Suppressor macrophage treated with lipopolysaccharide for 1 hour (primary cell): Measurements from ENCODE around the gene SSTR3.
"Not testable (repeated sequence)": the region's sequence is repeated elsewhere in the genome, so short reads cannot be mapped to it uniquely, and the experiment has no call there.

ENCODE experiments used
- DNase-seq, 3 donors: peaks; one replicate each; pipeline ENCODE4 v3.0.0-alpha.2; 2020 to 2022

Gene SSTR3

DNA sequence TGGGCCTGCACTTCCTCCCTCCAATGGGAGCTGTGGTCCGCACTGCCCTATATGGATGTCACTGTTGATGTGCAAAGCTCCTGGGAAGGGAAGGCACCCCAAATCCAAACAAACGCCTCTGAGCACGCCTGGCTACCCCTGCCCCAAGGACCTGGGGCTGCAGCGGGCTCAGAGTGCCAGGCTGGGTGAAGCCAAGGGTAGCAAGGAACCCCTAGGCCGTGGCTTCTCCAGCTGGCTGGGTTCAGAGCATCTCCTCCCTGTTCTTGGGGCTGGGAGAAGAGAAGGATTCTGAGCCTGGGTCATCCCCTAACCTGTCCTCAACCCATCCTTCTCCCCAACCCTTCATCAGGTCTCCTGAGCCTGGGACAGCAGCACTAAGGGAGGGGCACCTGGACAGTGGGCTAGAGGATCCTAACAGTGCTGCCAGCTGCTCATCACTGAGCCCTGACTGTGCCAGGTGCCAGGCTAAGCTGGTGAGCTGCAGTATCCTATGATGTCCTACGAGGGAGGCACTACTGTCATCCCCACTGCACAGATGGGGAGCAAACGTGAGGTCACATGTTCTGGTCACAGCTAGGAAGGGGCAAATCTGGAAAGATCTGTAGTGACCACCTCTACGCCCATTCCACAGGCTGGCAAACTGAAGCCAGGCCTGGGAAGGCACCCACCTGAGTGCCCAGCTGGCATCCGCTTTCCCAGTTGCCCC is 3.0 kb downstream of the SSTR3 start:
- DNase-seq, result no peak

DNA sequence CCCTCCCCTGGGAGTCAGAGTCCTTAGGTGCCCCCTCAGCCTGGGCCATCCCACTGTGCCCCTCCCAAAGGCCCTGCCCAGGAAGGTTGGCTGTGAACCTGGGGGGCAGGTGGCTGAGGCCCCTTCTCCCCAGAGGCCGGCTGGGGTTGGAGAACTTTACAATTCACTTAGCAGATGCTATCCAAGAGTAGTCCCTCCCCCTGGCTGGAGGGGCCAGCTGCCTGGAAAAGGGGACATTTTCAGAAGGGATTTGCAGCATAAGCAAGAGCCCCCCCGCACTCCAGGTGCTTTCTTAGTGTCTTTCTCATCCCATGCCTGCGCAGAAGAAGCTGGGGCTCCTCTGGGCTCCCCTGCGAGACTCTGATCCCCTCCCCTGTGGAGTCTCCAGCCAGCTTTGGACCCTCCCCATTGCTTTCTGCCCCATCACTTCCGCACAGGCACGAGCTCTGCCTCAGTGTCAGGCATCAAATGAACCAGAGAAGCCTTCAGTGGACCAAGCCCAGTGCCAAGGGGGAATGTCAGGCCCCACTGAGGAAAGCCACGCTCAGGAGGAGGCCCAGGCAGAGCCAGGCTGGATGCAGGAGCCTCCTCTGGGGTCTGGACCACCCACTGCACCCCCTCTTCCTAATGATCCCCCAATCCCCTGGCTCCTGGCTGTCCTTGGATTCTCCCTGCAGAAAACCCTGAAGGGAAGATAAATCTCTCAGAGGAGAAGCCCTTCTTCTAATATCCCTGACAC is 3.7 kb downstream of the SSTR3 start:
- no peak for DNase-seq

DNA sequence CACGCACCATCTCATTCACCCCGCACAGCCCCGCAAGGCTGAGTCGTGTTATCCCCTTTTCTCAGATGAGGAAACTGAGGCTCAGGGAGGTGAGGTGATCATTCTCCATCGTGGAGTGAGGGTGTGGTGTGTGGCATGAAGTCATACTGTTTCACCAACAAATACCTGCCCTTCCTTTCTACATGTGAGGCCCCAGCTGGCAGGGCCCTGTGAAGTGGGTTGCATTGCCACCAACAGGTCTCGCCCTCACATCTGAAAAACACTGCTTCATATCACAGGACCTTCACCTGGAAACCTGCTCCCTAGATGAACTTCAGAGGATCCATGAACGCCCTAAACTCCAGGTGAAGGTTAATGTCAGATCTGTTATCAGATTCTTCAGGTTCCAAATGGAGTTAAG is 4.3 kb downstream of the SSTR3 start:
- no peak for DNase-seq

GRCh38 chr22:37206841-37207821 is 5.1 kb downstream of the SSTR3 start:
- no peak for DNase-seq

- DNase-seq, result no peak
These were observed 6.0 kb downstream of the SSTR3 start for GRCh38 chr22:37206118-37206840.

DNA sequence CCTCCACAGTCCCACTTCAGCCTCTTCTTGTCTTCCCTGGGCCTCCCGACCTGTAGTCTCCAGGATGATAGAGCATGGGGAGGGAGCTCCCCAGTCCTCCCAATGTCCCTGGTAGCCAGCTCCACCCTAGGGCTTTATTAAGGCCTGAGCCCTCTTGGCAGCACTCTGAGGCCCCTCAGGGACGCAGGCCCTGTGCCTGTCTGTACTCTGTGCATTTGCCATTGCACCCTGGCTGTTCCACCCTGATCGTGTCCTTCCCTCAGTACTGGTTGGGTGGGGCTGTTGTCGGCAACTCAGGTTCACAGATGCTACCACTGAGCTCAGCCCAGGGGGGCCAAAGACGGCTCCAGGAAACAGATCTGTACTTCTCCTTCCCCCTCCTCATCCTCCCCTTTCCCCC is 7.2 kb downstream of the SSTR3 start:
- DNase-seq, result no peak

DNA sequence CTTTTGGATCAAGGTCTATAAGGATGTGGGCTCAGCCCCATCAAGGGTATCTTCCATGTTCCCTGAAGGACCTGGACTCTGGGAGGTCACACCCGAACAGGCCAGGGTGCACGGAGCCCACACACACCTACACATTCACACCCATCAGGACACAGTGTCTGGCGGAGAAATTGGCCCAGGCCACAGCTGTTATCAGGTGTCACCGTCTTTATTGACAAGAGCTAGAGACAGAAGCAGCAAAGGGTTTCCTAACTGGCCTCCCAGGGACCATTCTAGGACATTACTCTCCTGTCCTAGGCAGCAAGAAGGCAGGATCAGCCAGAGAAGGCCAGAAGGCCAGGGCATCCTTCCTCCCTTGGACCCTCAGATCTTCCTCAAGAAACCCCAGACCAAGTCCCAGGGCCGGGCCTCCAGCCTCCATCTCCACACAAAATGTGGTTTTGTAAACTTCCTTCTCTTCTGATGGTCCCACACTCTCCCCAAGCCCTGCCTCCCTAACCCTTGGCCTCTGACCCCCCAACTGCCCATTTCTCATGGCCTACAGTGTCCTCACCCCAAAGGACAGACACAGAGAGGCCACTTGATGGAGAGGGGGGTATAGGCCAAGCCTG is 8.1 kb downstream of the SSTR3 start:
- DNase-seq, result no peak

DNA sequence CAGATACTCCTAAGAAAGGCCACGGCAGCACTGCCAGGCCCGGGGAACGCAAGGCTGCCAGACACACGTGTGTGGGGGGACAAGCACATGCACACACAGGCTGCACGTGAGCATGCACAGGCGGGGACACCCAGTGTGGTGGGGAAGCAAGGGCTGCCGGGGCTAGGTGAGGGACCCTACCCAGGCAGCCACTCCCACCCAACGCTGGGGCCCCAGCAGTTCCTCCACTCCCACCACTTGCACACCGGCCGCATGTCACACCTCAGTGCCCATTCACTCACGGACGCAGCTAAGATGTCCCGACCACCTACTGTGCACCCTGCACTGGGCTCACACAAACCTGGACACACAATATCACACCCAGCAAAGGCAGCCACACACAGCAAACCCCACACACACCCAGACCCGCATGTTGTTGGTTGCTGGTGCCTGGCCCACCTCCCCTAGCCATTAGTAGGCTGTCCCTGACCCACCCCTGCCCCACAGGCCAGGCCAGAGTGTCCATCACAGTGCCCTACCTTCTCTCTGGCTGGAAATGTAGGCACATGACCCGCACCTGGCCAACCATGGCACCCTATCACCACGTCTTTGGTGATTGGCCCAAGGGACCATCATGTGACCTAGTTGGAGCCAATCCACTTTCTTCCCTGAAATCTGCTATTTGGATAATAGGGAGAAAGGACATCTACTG is 8.8 kb downstream of the SSTR3 start:
- no peak for DNase-seq

- no peak for DNase-seq
These were observed 9.6 kb downstream of the SSTR3 start for GRCh38 chr22:37202716-37203115.

DNA sequence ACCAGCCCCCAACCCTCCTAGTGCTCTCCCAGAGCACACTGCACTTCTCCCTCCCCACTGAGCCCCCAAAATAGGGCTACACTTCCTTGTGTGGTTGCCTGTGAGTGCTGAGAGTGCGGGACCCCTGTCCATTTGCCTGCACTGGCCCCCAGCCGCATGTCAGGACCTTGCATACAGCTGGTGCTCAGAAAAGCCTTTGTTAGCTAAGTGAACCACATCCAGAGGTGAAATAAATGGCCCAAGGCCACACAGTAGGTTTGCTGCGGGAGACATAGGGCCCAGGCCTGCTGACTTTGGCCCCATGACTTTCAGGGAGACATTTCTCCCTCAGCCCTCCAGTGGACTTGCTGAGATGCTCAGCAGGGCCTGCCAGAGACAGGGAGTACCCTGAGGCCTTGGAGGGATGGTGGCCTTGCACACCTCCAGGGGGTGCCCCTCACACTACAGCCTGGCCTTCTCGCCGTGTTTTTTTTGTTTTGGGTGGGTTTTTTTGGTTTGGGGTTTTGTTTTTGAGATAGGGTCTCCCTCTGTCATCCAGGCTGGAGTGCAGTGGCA is 10.2 kb downstream of the SSTR3 start:
- no peak for DNase-seq

DNA sequence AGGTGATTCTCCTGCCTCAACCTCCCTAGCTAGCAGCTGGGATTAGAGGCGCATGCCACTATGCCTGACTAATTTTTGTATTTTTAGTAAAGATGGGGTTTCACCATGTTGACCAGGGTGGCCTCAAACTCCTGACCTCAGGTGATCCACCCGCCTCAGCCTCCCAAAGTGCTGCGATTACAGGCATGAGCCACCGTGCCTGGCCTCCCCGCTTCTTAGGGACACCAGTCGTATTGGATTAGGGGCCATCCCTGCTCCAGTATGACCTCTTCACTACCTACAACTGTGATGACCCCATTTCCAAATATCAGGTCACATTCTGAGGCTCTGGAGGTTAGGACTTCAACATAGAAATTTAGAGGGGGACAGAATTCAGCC is 10.8 kb downstream of the SSTR3 start:
- not testable (repeated sequence) for DNase-seq

- DNase-seq, result no peak
These were observed 12.5 kb downstream of the SSTR3 start for GRCh38 chr22:37199760-37200108.

- peak; percentile 99 for DNase-seq
These were observed 13.0 kb downstream of the SSTR3 start for GRCh38 chr22:37199103-37199759.

DNA sequence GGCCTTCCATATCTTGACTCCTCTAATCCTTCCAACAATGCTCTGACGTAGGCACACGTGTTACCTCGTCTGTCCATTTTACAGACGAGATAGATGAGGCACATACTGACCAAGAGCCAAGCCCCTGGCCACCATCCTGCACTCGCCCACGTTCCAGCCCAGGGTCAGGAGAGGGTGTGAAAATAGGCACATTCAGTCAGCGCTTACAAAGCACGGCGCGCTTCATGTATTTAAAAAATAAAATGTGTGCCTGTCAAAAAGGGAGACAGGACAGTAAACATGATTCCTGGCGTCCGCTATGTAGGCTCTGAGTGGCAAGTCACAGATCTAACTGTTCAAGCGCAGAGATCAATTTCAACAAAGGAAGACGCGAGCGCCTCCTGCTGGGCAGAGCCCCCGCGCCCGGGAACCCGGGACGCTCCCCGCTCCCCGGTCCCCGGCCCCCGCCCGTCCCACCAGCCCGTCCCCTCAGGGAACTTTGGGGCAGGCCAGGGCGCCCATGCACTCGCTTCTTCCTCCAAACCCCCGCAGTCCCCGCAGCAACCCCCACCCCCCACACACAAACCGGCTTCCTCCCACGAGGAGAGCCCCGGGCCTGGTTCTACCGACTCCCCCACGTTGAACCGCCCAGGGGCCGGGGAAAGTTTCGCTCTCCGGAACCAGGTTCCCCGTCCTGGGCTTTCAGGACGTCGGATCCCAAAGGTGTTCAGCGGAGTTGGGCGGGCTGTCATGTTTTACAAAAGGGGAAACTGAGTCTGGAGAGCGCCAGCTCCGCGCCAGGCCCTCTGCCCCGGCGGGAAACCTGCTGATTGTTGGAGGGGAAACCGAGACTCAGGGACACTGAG is 13.8 kb downstream of the SSTR3 start:
- peak; percentile 85 to 94 (median 90) for DNase-seq

GRCh38 chr22:37197451-37198257 is 14.6 kb downstream of the SSTR3 start:
- no peak for DNase-seq

DNA sequence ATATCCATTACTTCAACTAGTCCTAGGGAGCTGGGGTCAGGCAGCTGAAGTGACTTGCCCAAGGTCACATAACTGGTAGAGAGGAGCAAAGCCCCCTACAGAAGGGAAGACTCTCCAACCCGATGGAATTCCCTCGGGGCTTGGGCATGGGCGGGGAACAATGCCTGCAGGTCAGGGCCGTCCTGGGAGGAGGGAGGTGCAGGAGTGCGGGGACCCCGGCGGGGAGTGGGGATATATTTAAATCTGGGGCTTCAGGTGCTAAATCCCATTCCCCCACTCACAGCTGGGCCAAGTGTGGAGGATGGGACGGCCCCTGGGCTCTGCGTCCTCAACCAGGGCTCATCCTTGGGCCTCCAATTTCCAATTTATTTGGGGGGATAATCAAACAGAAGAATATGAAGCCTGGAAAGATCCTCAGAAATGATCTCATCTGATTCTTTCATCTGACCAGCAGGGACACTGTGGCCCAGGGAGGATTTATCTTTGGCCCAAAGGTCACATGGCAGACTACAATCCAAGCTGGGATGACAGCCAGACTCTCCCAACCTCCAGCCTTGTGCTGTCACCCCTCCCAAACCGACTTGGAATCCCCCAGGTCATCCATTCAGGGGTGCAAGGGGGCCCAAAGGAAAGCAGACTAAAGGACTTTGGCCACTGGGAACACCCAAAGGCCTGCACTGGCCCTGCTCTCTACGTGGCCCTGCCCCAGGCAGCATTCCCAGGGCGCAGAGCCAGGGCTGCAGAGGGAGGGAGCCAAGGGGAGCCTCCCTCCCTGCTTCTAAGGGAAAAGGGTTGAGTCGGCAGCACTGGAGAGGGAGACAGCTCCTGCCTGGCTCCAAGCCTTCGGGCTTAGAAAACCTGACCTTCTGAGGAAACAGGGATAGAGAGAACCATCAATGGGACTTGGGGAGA is 15.5 kb downstream of the SSTR3 start:
- DNase-seq, result no peak

GRCh38 chr22:37195921-37196320 is 16.4 kb downstream of the SSTR3 start:
- DNase-seq, result no peak

DNA sequence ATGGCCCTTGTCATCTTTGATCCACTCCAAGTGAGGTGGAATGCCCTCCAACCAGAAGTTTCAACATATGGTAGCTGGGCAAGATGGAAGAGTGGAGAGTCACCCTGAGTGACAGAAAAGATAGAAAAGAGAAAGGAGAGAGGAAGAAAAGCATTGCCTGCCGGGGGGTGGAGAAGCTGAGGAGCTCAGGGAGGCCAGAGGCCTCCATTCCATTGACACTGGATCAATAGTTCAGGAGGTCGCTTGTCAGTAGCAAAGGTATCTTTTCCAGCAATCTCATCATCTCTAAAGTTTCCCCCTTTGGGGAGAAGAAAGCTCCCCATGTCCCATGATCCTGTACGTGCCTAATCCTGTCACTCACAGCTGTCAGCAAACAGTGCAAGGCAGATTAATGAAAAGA is 17.5 kb downstream of the SSTR3 start:
- no peak for DNase-seq
